Neural cell (in vitro differentiated cells): ENCODE data around the gene SLAIN1. TPM values are rescaled to one million over a fixed set of nuclear protein-coding genes. Genes with fewer than 3 reads are reported as not detected.

Experiments used
- H2AFZ ChIP-seq: fragments of 200-600, 300-800 bp; sonication (generic), shearing (Covaris generic); 2 replicates; pipeline ENCODE4 v1.6.0; 2014; ENCODE audit warnings: low read depth, mild to moderate bottlenecking, antibody characterized with exemption, low read length, moderate library complexity
- H3F3A ChIP-seq: fragments of 200-600 bp; shearing (Covaris generic); 2 replicates; pipeline ENCODE4 v1.6.1; 2016; ENCODE audit warnings: mild to moderate bottlenecking, moderate library complexity, mixed read lengths, antibody characterized with exemption, low read length; ENCODE audit not compliant: insufficient read depth, poor library complexity, severe bottlenecking
- H3K27ac ChIP-seq: fragments of 200-600, 300-800 bp; sonication (generic), shearing (Covaris generic); 2 replicates; pipeline ENCODE4 v1.5.1; 2014; ENCODE audit warnings: mild to moderate bottlenecking, low read length, moderate library complexity
- H3K27me3 ChIP-seq: fragments of 300-800, 200-600 bp; sonication (generic), shearing (Covaris generic); 2 replicates; pipeline ENCODE4 v1.6.0; 2014; ENCODE audit warnings: mild to moderate bottlenecking, low read depth, low read length, moderate library complexity; ENCODE audit not compliant: insufficient read depth
- H3K36me3 ChIP-seq: fragments of 300-800, 200-600 bp; sonication (generic), shearing (Covaris generic); 2 replicates; pipeline ENCODE4 v1.5.1; 2014; ENCODE audit warnings: mild to moderate bottlenecking, antibody characterized with exemption, low read length, moderate library complexity; ENCODE audit not compliant: insufficient read depth
- H3K4me2 ChIP-seq: fragments of 300-800, 200-600 bp; sonication (generic), shearing (Covaris generic); 2 replicates; pipeline ENCODE4 v1.6.0; 2014; ENCODE audit warnings: mild to moderate bottlenecking, low read length
- H3K4me3 ChIP-seq: fragments of 300-800, 200-600 bp; sonication (generic), shearing (Covaris generic); 2 replicates; pipeline ENCODE4 v1.5.1; 2014; ENCODE audit warnings: mild to moderate bottlenecking, low read length, moderate library complexity
- H3K79me2 ChIP-seq: fragments of 200-600 bp; shearing (Covaris generic); replicated peaks from 2 replicates; pipeline ENCODE4 v1.6.0; 2014; ENCODE audit warnings: mild to moderate bottlenecking, low read length, moderate library complexity; ENCODE audit not compliant: insufficient read depth
- H3K9ac ChIP-seq: fragments of 300-800, 200-600 bp; sonication (generic), shearing (Covaris generic); 2 replicates; pipeline ENCODE4 v1.6.1; 2016; ENCODE audit warnings: mild to moderate bottlenecking, low read length, mixed read lengths
- H3K9me2 ChIP-seq: fragments of 200-600 bp; shearing (Covaris generic); 2 replicates; pipeline ENCODE4 v1.6.1; 2016; ENCODE audit warnings: mild to moderate bottlenecking, low read length, mixed read lengths; ENCODE audit not compliant: insufficient read depth
- H3K9me3 ChIP-seq: fragments of 200-600, 300-800 bp; sonication (generic), shearing (Covaris generic); 2 replicates; pipeline ENCODE4 v1.6.1; 2016; ENCODE audit warnings: mild to moderate bottlenecking, mixed run types, low read length, moderate library complexity, mixed read lengths
- H4K20me1 ChIP-seq: fragments of 200-600 bp; shearing (Covaris generic); 2 replicates; pipeline ENCODE4 v1.6.1; 2016; ENCODE audit warnings: mild to moderate bottlenecking, mixed run types; ENCODE audit not compliant: insufficient read depth
- CTCF ChIP-seq: fragments of 450-650 bp; IDR thresholded peaks from 2 replicates; pipeline ENCODE4 v1.5.1; 2014; ENCODE audit warnings: antibody characterized with exemption, mild to moderate bottlenecking, moderate library complexity; ENCODE audit not compliant: poor library complexity, severe bottlenecking
- EP300 ChIP-seq: fragments of 450-650 bp; conservative IDR thresholded peaks from 2 replicates; pipeline ENCODE4 v1.6.1; 2014; ENCODE audit warnings: antibody characterized with exemption, mild to moderate bottlenecking, moderate library complexity; ENCODE audit not compliant: poor library complexity, severe bottlenecking
- EZH2 ChIP-seq: fragments of 200-600, 300-800 bp; shearing (Covaris generic), sonication (generic); IDR thresholded peaks from 2 replicates; pipeline ENCODE4 v1.6.1; 2014; ENCODE audit warnings: antibody characterized with exemption, low read length, borderline replicate concordance, mild to moderate bottlenecking; ENCODE audit not compliant: insufficient read depth, poor library complexity, severe bottlenecking
- MXI1 ChIP-seq: fragments of 450-650 bp; conservative IDR thresholded peaks from 2 replicates; pipeline ENCODE4 v1.6.1; 2014; ENCODE audit warnings: antibody characterized with exemption, mild to moderate bottlenecking; ENCODE audit not compliant: poor library complexity, severe bottlenecking
- POLR2AphosphoS5 ChIP-seq: IDR thresholded peaks from 2 replicates; pipeline ENCODE4 v1.6.1; 2012
- RAD21 ChIP-seq: fragments of 450-650 bp; conservative IDR thresholded peaks from 2 replicates; pipeline ENCODE4 v1.6.1; 2014; ENCODE audit warnings: antibody characterized with exemption, mild to moderate bottlenecking, moderate library complexity
- REST ChIP-seq: IDR thresholded peaks from 2 replicates; pipeline ENCODE4 v1.6.1; 2012; ENCODE audit warnings: borderline replicate concordance
- SMC3 ChIP-seq: fragments of 450-650 bp; conservative IDR thresholded peaks from 2 replicates; pipeline ENCODE4 v1.6.1; 2014; ENCODE audit warnings: antibody characterized with exemption, mild to moderate bottlenecking, moderate library complexity; ENCODE audit not compliant: poor library complexity
- TAF1 ChIP-seq: IDR thresholded peaks from 2 replicates; pipeline ENCODE4 v1.6.1; 2012; ENCODE audit warnings: low read depth
- polyA plus RNA-seq: library from polyadenylated mRNA; depleted of rRNA; stranded (reverse); fragments of >200 nt; gene quantifications from 2 replicates; pipeline ENCODE4 v1.2.3, GENCODE V29; 2014

The SLAIN1 gene
- polyA plus RNA-seq, 1 donor from 2014 or later = 155 TPM

GRCh38 chr13:77729502-77730221, 32.2 kb downstream of the SLAIN1 start:
- no peaks in the 10 kb centered on the region for H3K27me3 ChIP-seq
- H3K4me3 ChIP-seq = no peak overlapping the region
- no peaks in the 10 kb centered on the region for H4K20me1 ChIP-seq
- H2AFZ ChIP-seq = no peak overlapping the region
- no peak overlapping the region for H3K4me2 ChIP-seq
- no peaks in the 10 kb centered on the region for H3K9me3 ChIP-seq
- H3F3A ChIP-seq = no peaks in the 10 kb centered on the region
- no peak overlapping the region for H3K9ac ChIP-seq
- H3K27ac ChIP-seq = no peak overlapping the region
- peaks cover 6% of the 10 kb centered on the region for H3K36me3 ChIP-seq
- no peaks in the 10 kb centered on the region for H3K9me2 ChIP-seq
- H3K79me2 ChIP-seq = peaks cover 44% of the 10 kb centered on the region
- TF ChIP-seq EZH2 = no peak
- TF ChIP-seq POLR2AphosphoS5 = no peak
- no peak for TF ChIP-seq RAD21
- no peak for TF ChIP-seq SMC3
- TF ChIP-seq CTCF = no peak
- no peak for TF ChIP-seq MXI1
- TF ChIP-seq TAF1 = no peak
- no peak for TF ChIP-seq EP300
- no peak for TF ChIP-seq REST

GRCh38 chr13:77730572-77730971, 33.1 kb downstream of the SLAIN1 start:
- Histone ChIP-seq H4K20me1 (no peaks in the 10 kb centered on the region), H3K27ac (no peak overlapping the region), H3K9me3 (no peaks in the 10 kb centered on the region), H3K79me2 (peaks cover 41% of the 10 kb centered on the region), H2AFZ (no peak overlapping the region), H3F3A (no peaks in the 10 kb centered on the region), H3K9ac (no peak overlapping the region), H3K36me3 (peaks cover 11% of the 10 kb centered on the region), H3K4me2 (no peak overlapping the region), H3K9me2 (no peaks in the 10 kb centered on the region), H3K27me3 (no peaks in the 10 kb centered on the region), H3K4me3 (no peak overlapping the region)
- TF ChIP-seq POLR2AphosphoS5 (no peak), CTCF (no peak), REST (no peak), RAD21 (no peak), SMC3 (no peak)
